PC-9 (cell line): ENCODE data around the gene LNP1.

ENCODE experiments used
- EZH2 ChIP-seq: fragments of 200-600 bp; sonication (generic); IDR thresholded peaks from 2 replicates; pipeline ENCODE4 v1.8.0; 2017; ENCODE audit warnings: antibody characterized with exemption, low read depth
- TF ChIP-seq, protein P1 (sequence below): fragments of 200-600 bp; sonication (generic); conservative IDR thresholded peaks from 2 replicates; pipeline ENCODE4 v1.6.1; 2017; ENCODE audit warnings: mixed run types, antibody characterized with exemption, mild to moderate bottlenecking, moderate library complexity

DNA sequence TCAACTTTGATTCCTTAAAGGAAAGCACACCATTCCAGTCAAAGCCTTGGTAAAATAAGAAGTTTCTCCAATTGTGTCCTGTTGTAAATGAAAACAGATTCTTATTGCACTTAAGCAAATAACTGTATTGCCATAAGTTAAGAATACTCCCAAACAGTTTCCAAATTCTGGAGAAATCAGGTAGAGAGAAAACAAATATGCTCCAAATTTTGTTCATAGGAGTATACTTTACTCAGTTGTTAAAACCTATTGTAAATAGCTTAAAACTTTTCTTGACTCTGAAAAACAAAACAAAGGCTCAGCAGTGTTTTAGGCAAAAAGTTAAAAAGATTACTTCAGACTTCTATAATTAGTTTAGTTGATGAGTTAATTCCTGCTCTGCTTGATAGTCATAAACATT lies 42.4 kb downstream of the LNP1 start:
- TF ChIP-seq, protein P1, sequence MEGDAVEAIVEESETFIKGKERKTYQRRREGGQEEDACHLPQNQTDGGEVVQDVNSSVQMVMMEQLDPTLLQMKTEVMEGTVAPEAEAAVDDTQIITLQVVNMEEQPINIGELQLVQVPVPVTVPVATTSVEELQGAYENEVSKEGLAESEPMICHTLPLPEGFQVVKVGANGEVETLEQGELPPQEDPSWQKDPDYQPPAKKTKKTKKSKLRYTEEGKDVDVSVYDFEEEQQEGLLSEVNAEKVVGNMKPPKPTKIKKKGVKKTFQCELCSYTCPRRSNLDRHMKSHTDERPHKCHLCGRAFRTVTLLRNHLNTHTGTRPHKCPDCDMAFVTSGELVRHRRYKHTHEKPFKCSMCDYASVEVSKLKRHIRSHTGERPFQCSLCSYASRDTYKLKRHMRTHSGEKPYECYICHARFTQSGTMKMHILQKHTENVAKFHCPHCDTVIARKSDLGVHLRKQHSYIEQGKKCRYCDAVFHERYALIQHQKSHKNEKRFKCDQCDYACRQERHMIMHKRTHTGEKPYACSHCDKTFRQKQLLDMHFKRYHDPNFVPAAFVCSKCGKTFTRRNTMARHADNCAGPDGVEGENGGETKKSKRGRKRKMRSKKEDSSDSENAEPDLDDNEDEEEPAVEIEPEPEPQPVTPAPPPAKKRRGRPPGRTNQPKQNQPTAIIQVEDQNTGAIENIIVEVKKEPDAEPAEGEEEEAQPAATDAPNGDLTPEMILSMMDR: no peak
- TF ChIP-seq EZH2: no peak
